Stomach (tissue), 4 donors: Measurements from ENCODE around the gene EMC7.

ENCODE experiments used
- CTCF ChIP-seq, 7 experiments: fragments of 450-650 bp in 4 of 7; fragments of 200-600 bp in 3 of 7; sonication (generic) in 3 of 7; IDR thresholded peaks; one replicate each; pipeline ENCODE4 v1.5.1; 2016 to 2019; ENCODE audit warnings: antibody characterized with exemption in 7 of 7, control low read depth in 2 of 7, mild to moderate bottlenecking in 1 of 7
- EP300 ChIP-seq: sonication (generic); formaldehyde crosslinking; IDR thresholded peaks from one replicate; pipeline ENCODE4 v1.6.1; 2017; ENCODE audit warnings: antibody characterized with exemption
- POLR2A ChIP-seq, 4 donors: fragments of 450-650 bp; IDR thresholded peaks; one replicate each; pipeline ENCODE4 v1.6.1; 2016; ENCODE audit warnings: antibody characterized with exemption in 4 of 4, control low read depth in 2 of 4, mild to moderate bottlenecking in 1 of 4, moderate library complexity in 1 of 4
- POLR2AphosphoS5 ChIP-seq, 3 donors: sonication (generic); formaldehyde crosslinking; IDR thresholded peaks; one replicate each; pipeline ENCODE4 v1.6.1; 2016; ENCODE audit warnings: antibody characterized with exemption in 3 of 3

- no peak for TF ChIP-seq POLR2AphosphoS5 (IDR thresholded peaks at IDR 0.05)
- no peak for TF ChIP-seq CTCF (IDR thresholded peaks at IDR 0.05)
- no peak for TF ChIP-seq POLR2A (IDR thresholded peaks at IDR 0.05)
- no peak for TF ChIP-seq EP300
Measured at GRCh38 chr15:34065261-34065660, 36.4 kb downstream of the EMC7 start.
